Measurements from ENCODE around the gene PNLIPRP3. TPM values are rescaled to one million over a fixed set of nuclear protein-coding genes. Genes with fewer than 3 reads are reported as not detected.

Gene PNLIPRP3
- total and polyA plus RNA-seq, 2 of the 8 experiments (the other 6 are each of a cell fraction or from before 2014, with no cell fraction given), result not detected

DNA sequence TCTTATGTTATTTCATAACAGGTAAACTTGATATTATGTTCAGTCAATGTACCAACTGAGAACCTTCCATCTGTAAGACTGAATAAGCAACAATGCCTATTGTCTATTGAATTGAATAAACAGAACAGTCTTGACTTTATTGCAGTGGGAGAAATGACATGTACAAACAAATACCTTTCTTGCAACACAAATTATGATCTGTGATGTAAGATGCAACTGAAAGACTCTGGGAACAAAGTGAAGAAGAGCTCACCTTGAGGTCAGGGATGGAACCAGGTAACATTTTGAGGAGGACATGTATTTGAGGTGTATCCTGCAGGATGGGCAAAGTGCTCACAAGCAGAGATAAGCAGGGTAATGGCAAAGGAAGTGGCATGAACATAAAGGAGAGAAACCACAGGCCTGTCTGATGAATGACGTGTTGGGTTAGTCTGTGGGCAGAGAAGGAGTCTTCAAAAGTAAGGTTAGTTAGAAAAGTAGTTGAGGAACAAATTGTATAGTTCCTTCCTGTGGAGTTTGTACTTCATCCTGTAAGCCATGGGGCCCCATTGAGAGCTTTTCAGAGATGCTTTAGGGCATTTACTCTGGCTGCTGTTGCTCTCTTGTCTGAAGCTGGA, 9.5 kb downstream of the PNLIPRP3 start:
- H3K27ac ChIP-seq (ENCODE audit: low read depth, low read length), result no peak overlapping the region
- no peak overlapping the region for H3K4me2 ChIP-seq (ENCODE audit: insufficient read depth in 1 of 2, low read depth in 2 of 2, low read length in 2 of 2)
- 95% methylated on average over 1 of the region's 1 CpG; no CpG with 5 or more reads in 1 of the 2 experiments for WGBS, 2 experiments (ENCODE audit: extremely low coverage in 1 of 2, insufficient coverage in 1 of 2, insufficient read length in 1 of 2, insufficient replicate concordance in 2 of 2, low coverage in 1 of 2, low lambda C conversion rate in 2 of 2, missing lambda C conversion rate in 1 of 2)
- H3K36me3 ChIP-seq (ENCODE audit: control insufficient read depth in 2 of 4, insufficient read depth in 4 of 4, low read length in 3 of 4), result no peaks in the 10 kb centered on the region; a peak in 2 of 8 replicates
- CTCF ChIA-PET (ENCODE audit: partially characterized antibody), result no interaction called here
- TF ChIP-seq POLR2A (IDR thresholded peaks at IDR 0.05; ENCODE audit: control extremely low read depth in 1 of 2, low read depth in 2 of 2, low read length in 2 of 2) (no peak), CTCF (IDR thresholded peaks at IDR 0.05; ENCODE audit: control extremely low read depth in 1 of 3, insufficient read depth in 1 of 3, low read depth in 1 of 3, low read length in 3 of 3) (no peak), YY1 (IDR thresholded peaks at IDR 0.05; ENCODE audit: low read depth, low read length) (no peak), SUZ12 (IDR thresholded peaks at IDR 0.05; ENCODE audit: low read length) (no peak), SIRT6 (IDR thresholded peaks at IDR 0.05; ENCODE audit: low read length) (no peak), SRF (IDR thresholded peaks at IDR 0.05; ENCODE audit: low read depth, low read length) (no peak), NANOG (IDR thresholded peaks at IDR 0.05; ENCODE audit: insufficient read depth, low read depth, low read length, poor library complexity, severe bottlenecking) (no peak), RBBP5 (IDR thresholded peaks at IDR 0.05; ENCODE audit: borderline replicate concordance, low read depth, low read length) (no peak), ASH2L (IDR thresholded peaks at IDR 0.05; ENCODE audit: low read length) (no peak), BACH1 (IDR thresholded peaks at IDR 0.05; ENCODE audit: low read length) (no peak), CHD2 (IDR thresholded peaks at IDR 0.05; ENCODE audit: low read length) (no peak)
- no peak overlapping the region for H2BK5ac ChIP-seq (ENCODE audit: low read depth, low read length)
- H3K27me3 ChIP-seq (replicated peaks in 1 of 4; ENCODE audit: control insufficient read depth in 3 of 4, extremely low read depth in 1 of 4, insufficient read depth in 3 of 4, low read length in 3 of 4), result no peaks in the 10 kb centered on the region
- no peak for DNase-seq (ENCODE audit: low read depth in 1 of 2, low spot score in 2 of 2)
- POLR2A ChIA-PET (ENCODE audit: partially characterized antibody), result no interaction called here
- no peak overlapping the region for H4K91ac ChIP-seq (replicated peaks; ENCODE audit: insufficient read length, low read length)
- H2AK5ac ChIP-seq (ENCODE audit: low read depth, low read length), result no peak overlapping the region
- no peak overlapping the region for H2BK120ac ChIP-seq (replicated peaks; ENCODE audit: low read depth, low read length)
- H3K4ac ChIP-seq (replicated peaks; ENCODE audit: insufficient read length, low read depth, low read length), result no peak overlapping the region
- H4K8ac ChIP-seq (ENCODE audit: extremely low read depth, insufficient read depth, low read length), result no peak overlapping the region
- no peaks in the 10 kb centered on the region for H3K9me3 ChIP-seq (ENCODE audit: insufficient read depth in 2 of 2, low read depth in 1 of 2, low read length in 1 of 2)
- no peak overlapping the region for H3K18ac ChIP-seq (ENCODE audit: extremely low read depth, low read length)
- H4K5ac ChIP-seq (ENCODE audit: insufficient read length, low read depth, low read length), result no peak overlapping the region
- H3K23ac ChIP-seq (ENCODE audit: insufficient read length), result no peak overlapping the region
- H2AFZ ChIP-seq (ENCODE audit: low read length), result no peak overlapping the region
- H3K9ac ChIP-seq (replicated peaks in 1 of 4; ENCODE audit: extremely low read depth in 1 of 4, low read depth in 3 of 4, low read length in 3 of 4), result no peak overlapping the region
- no peaks in the 10 kb centered on the region for H3K23me2 ChIP-seq (ENCODE audit: low read depth, low read length)
- H3K14ac ChIP-seq (ENCODE audit: insufficient read length), result no peak overlapping the region
- H2BK15ac ChIP-seq (ENCODE audit: low read length), result no peak overlapping the region
- H3K4me3 ChIP-seq (ENCODE audit: extremely low read depth in 1 of 4, insufficient read depth in 2 of 4, low read depth in 3 of 4, low read length in 4 of 4), result no peak overlapping the region
- FAIRE-seq, result no peak
- no peaks in the 10 kb centered on the region for H3K4me1 ChIP-seq (replicated peaks in 1 of 4; ENCODE audit: control insufficient read depth in 3 of 4, insufficient read depth in 4 of 4, low read length in 3 of 4)
- H4K20me1 ChIP-seq (replicated peaks in 1 of 2; ENCODE audit: control insufficient read depth in 1 of 2, insufficient read depth in 2 of 2, low read length in 2 of 2), result no peaks in the 10 kb centered on the region
- H3K79me1 ChIP-seq (ENCODE audit: low read depth, low read length), result no peaks in the 10 kb centered on the region
- H2BK12ac ChIP-seq (ENCODE audit: low read depth, low read length), result no peak overlapping the region
- H3K56ac ChIP-seq (replicated peaks; ENCODE audit: insufficient read length, low read depth, low read length), result no peak overlapping the region
- H3K79me2 ChIP-seq (ENCODE audit: control insufficient read depth in 1 of 2, insufficient read depth in 2 of 2, low read length in 2 of 2), result no peaks in the 10 kb centered on the region
- H2BK20ac ChIP-seq (ENCODE audit: low read length), result no peak overlapping the region
